Ramos (cell line): ENCODE data around the gene GP1BA.

Source experiments
- in situ Hi-C: fragments of 300-500 bp; cut with MboI; formaldehyde crosslinking; loops from one replicate; pipeline ENCODE4 v1.14.3; 2022; ENCODE audit warnings: low sequenced_read_pairs; ENCODE audit not compliant: unreplicated experiment

Gene GP1BA

DNA sequence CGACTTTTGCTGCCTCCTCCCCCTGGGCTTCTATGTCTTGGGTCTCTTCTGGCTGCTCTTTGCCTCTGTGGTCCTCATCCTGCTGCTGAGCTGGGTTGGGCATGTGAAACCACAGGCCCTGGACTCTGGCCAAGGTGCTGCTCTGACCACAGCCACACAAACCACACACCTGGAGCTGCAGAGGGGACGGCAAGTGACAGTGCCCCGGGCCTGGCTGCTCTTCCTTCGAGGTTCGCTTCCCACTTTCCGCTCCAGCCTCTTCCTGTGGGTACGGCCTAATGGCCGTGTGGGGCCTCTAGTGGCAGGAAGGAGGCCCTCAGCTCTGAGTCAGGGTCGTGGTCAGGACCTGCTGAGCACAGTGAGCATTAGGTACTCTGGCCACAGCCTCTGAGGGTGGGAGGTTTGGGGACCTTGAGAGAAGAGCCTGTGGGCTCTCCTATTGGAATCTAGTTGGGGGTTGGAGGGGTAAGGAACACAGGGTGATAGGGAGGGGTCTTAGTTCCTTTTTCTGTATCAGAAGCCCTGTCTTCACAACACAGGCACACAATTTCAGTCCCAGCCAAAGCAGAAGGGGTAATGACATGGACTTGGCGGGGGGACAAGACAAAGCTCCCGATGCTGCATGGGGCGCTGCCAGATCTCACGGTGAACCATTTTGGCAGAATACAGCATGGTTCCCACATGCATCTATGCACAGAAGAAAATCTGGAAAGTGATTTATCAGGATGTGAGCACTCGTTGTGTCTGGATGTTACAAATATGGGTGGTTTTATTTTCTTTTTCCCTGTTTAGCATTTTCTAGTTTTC lies 2.3 kb downstream of the GP1BA start:
- in situ Hi-C loops, result no loop called here

DNA sequence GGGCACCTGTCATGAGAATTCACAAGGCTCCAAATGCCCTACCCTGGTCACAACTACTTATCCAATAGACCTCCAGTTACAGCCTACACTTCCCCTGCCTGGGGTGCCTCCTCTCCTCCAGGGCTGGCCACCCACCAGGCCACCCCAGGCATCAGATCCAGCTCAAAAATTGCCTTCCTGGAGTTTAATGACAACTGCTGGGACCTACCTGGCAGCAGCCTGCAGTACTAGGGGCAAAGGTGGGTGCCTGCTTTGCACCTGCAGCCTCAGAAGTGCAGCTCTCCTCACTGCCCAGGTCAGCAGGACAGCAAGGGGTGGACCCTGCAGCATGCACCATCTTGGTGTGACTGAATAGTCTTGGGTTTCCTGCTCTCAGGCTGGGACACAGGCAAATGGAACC lies 3.6 kb downstream of the GP1BA start:
- in situ Hi-C loops, result no loop called here

DNA sequence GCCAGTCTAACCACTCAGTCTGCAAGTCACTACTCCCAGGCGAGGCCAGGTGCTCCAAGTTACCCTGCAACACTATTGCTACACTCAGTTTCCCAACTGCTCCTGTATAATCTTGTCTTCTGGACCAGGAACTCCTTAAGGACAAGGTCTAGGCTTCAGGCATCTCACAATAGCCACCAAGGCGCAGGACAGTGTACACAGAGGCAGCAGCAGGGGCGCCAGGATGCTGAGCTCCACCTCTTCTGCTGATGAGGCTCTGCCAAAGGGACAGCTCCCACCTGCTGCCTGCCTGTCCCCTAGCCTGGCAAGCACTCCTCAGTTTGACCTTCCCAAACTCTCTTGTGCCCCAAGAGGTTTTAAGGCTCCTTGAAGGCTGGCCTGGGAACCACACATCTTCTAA lies 4.4 kb downstream of the GP1BA start:
- in situ Hi-C loops, result no loop called here

DNA sequence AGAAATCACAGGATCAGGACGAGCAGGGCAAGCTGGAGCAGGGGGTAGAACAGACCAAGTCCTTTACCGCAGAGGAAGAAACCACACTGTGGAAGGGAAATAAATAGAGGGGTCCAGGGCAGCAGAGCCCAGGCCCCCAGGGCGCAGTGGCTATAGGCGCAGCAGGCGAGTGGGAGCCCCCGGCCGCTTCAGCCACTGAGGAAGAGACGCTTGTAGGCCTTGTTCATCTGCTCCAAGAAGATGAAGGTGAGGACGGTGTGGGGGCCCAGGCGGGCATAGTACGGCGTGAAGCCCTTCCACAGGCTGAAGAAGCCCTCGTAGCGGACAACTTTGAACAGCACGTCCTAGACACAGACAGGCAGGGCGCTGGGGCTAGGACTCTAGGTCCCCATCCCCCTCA lies 5.5 kb downstream of the GP1BA start:
- in situ Hi-C loops, result no loop called here

DNA sequence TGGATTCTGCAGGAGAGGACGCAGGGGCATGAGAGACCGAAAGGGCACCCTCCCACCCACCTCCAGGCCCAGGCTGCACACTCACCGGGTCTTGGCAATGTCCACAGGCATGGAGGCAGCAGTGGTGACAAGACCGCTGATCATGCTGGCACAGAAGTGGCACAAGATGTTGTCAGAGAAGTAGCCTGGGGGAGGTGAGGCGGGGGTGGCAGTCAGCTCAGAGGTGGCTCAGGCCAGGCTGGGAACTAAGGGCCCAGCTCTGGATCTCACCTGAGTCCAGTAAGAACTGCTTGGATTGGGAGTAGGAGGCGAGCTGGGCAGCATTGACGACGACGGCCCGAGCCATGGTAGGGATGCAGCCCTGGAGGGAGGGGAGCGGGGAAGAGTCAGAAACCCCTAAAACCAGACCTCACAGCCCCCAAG lies 6.0 kb downstream of the GP1BA start:
- in situ Hi-C loops, result no loop called here

DNA sequence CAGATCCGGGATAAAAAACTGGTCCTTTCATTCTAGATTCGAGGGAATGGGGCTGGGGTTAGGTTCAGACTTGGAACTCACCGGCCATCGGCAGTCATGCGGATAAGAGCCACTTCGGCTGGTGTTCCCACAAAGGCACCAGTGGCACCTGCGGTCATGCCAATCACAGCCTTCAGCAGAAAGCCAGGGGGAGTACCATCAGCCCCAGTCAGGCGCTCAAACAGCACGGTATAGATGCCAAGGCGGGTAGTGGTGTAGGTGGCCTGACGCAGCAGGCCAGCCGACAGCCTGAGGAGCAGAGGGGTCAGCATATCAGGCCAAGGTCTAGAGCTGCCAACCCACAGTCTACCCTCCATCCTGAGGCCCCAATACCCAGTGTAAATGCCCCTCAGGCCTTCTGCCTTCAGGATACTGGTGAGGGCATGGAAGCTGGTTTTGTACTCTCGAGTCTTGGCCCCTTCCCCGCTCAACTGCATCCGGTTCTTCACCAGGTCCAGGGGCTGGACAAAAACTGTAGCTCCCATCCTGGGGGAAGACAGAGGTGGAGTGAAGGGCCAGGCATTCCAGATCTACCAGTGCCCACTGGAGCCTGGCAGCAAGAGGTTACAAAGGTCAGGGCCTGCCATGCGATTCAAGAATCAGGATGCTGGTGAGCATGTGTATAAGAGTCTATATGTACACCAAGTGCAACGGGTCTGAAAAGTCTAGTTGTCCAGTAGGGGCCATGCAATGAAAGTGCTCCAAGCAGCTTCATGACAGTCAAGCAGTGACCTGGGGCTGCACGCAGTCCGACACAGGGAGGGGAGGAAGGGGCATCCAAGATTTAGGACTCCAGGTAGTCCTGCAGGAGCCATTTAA lies 6.8 kb downstream of the GP1BA start:
- in situ Hi-C loops, result no loop called here

DNA sequence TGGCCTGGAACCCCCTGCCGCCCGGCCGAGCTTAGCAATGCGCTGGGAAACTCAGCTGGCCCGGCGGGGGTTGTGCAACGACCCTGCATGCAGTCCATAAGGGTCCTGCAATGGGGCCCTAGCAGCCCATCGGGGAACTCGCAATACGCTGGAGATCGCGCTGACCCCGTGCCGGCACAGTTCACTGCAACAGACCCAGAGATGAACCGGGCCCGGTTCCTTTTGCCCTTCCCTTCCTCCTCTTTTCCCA lies 7.4 kb downstream of the GP1BA start:
- in situ Hi-C loops, result no loop called here

DNA sequence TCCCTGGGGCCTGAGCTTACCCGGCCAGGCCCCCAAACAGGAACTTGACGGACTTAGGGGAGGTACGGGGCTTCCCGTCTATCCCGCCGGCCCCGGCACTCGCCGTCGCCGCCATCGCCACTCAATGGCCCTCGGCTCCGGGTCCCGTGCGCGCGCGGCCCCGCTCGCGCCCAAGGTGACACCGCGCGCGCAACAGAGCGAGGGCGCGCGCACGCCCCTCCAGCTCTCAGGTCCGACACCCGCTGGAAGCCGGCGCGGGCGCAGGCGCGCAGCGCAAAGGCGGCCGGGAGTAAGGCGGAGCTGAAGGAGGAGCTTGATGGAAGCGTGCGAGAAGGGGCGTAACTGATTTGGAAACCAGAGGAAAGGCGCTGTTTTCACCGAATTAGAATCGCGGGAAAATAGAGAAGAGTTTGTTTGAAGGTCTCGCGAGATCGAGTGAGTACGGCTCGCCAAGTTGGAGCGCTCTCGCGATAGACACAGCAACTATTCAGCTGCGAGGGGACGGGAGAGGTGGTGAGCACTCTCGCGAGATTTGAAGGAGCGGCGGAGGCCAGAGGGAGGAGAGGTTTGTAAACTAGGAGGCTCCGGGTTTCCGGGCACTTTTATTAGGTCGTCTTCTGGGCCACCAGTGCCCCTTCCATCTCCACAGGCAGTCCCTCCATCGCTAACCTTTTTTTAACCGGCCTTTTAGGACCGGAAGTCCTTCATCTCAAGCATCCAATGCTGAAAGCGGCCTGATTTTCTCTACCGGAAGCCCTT lies 7.9 kb downstream of the GP1BA start, which contains the start of the genes RNF167 and SLC25A11:
Gene RNF167 (plus strand): TSS at position 473 of the 759 bp plus-strand sequence. CDS start 642 bp downstream, outside the sequence.
Gene SLC25A11 (minus strand): TSS at position 251 of the 759 bp plus-strand sequence. CDS start 136 bp downstream, at position 115.
- in situ Hi-C loops, result no loop called here

DNA sequence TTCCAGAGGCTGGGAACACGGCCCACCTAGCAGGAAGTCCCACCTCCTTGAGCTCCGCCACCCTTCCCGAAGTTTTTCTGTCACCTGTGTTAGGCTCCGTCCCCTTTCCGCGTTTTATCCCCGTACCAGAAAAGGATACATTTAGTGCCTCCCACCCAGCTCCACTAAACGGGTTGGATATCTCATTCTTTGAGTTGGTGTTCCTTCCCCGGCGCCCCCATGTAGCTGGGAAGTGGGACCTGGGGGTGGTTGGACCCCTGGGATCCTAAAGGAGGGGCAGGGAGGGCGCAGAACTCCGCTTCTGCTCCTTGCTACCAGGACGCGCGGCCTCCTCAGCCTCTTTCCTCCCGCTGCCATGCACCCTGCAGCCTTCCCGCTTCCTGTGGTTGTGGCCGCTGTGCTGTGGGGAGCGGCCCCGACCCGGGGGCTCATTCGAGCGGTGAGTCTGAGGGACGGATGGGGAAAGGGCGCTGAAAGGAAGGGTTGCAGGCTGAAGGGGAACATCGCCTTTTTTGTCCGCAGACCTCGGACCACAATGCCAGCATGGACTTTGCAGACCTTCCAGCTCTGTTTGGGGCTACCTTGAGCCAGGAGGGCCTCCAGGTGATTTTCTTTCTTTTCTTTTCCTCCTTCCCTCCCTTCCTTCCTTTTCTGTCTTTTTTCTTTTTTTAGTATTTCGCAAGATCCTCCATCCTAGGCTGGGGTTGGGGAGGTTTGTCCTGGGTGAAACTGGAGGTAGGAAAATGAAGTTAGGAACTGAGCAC lies 8.7 kb downstream of the GP1BA start:
- in situ Hi-C loops, result no loop called here

DNA sequence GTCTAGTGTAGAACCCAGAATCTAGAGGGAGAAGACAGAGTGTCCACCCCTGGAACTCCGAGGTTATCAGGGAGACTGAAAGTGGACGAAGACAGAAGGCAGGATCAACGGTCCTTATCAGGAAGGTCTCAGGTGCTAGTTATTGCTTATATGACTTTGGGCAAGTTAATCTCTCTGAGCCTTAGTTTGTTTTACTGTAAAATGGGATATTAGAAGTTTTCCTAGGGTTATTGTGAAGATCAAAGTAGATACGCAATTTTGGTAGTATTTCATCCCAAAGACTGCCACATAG lies 9.2 kb downstream of the GP1BA start:
- in situ Hi-C loops, result no loop called here

DNA sequence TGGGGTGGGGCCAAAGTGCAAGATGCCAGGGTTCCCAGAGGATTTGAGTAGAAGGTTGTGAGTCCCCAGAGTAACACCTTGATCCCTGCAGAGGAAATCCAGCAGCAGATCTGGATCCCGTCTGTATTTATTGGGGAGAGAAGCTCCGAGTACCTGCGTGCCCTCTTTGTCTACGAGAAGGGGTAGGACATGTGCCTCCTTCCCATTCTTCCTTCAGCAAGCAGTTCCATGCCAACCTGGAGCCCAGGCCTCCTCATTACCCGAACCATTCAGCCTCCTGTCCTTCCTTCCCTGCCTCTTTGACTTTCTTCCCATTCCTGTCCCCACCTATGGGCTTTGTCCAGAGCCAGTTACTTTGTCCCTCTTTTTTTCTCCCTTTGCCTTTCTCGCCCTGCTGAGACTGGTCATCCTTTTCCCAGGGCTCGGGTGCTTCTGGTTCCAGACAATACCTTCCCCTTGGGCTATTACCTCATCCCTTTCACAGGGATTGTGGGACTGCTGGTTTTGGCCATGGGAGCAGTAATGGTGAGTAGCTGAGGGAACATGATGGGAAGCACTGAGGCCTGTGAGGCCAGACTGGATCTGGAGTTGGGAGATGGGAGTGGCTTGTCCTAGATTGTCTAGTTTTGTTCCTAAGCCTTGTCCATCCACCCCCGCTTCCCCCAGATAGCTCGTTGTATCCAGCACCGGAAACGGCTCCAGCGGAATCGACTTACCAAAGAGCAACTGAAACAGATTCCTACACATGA lies 10.9 kb downstream of the GP1BA start:
- in situ Hi-C loops, result no loop called here

DNA sequence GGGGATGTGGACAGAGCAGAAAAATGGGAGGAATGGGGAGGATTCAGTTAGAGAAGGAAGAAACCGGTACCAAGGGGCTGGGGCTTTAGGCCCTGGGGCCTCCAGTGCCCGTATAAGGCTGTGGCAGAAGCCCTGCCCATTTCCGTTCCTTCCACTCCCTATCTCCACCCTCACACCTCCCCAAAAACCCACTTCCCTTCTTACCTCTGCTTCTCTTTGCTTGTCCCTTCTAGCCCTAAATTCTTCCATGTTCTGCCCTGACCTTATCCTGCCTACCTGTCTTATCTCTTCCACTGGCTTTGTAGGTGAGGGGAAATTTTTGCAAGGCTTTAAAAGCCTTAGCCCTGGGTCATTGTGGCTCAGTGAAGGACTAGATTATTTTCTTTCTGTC lies 12.1 kb downstream of the GP1BA start:
- in situ Hi-C loops, result no loop called here

DNA sequence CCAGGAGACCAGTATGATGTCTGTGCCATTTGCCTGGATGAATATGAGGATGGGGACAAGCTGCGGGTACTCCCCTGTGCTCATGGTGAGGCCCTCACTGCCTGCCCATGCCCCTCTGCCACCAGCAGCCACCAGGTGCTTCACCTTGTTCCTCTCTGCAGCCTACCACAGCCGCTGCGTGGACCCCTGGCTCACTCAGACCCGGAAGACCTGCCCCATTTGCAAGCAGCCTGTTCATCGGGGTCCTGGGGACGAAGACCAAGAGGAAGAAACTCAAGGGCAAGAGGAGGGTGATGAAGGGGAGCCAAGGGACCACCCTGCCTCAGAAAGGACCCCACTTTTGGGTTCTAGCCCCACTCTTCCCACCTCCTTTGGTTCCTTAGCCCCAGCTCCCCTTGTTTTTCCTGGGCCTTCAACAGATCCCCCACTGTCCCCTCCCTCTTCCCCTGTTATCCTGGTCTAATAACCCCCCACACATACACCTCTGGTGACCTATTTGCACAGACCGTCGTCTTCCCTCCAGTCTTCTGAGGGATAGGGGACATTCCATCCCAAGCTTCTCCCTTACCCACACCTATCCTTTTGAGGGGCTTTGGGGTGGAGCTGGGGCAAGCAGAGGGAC lies 12.6 kb downstream of the GP1BA start:
- in situ Hi-C loops, result no loop called here

DNA sequence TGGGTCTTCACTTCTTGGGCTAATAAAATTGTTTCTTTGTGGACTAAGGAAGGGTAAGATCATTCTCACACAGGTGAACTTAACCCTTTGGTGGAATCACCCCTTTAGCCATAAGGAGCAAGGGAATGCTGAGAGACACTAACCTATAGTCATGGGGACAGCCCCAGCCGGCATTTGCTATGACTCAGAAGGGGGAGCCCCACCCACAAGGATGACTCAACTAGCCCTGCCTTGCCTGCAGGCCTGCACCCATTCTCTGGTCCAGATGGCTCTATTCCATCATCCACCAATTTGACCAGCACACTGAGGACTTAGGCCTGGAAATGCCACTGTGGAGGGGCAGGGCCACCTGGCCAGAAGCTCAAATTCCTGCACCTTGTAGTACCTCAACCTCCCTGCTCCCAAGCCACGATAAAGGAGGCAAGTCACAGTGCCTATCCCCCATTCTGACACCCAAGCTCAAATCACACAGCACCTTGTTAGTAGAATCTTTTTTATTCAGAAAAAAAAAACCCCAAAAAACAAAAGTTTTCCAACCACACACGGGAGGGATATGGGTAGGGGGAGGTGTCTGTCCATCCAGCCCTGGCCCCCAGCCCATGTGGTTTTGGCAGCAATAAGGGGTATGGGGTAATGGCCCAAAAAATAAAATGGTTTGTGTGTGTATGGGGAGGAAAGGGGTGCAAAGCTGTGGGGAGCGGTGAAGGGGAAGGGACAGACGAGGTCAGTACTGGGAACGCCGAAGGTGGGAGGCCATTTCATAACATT lies 13.3 kb downstream of the GP1BA start:
- in situ Hi-C loops, result no loop called here

DNA sequence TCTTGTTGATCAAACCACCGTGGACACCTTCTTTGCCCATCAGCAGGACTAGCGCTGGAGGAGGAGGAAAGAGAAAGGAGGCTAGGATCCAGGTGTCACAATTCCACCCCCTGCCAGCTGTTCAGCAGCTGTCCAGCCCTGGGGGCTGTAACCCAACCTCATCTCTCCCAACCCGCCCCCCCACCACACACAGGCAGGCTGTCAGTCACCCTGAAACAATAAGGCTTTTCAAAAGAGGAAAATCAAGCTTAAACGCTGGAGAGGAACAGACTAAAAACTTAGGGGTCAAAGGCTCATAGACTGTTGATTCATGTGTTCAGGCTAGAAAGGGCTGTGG lies 13.8 kb downstream of the GP1BA start:
- in situ Hi-C loops, result no loop called here

DNA sequence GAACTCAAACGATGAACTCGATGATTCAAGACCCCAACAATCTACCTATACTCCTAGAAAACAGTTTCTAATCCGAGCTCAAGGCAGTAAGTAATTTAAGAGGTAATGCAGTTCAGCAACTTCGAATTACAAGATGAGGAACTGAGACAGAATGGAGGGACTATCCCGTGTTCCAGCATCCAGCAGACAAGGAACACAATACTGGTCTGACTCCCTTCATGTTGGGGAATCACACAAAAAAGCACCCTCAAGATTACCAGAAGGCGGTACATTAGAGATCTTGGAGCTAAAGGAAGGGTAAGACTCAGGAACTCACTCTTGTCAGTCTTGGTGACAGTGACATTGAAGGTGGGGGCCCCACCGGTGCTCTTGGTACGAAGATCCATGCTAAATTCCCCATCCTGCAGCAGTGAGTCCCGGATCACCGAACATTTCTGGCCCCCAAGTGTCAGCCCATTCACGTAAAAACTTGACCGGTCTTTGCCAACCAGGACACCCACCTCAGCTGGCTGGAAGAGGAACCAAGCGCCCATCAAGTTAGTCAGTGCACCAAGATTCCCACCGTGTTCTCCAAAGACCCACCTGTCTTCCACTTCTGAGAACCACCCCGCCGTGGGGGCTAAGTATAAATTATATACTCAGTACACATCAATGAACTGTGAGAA lies 14.4 kb downstream of the GP1BA start:
- in situ Hi-C loops, result no loop called here

DNA sequence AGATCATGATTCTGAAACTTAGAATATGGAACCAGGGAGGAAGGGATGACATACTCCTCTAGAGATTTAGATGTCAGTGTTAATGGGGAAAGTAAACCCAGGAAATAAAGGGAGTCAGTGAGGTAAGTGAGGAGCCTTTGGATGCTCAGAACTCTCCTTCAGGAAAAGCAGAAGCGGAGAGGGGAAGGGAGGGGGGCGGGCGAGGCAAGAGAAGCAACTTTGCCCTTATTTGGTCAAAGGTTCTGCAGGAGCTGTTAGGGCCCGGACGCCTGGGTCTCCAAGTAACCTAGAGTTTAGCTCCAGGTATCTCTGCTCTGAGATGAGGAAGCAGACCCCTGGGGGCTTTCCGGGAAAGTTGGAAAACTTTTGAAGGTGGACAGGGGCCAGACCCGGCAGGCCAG lies 14.9 kb downstream of the GP1BA start:
- in situ Hi-C loops, result no loop called here
